Stimulated activated CD8-positive, alpha-beta memory T cell treated with anti-CD3 and anti-CD28 coated beads, Interleukin-7, amount 100 ng/mL, for 1 hour (primary cell): ENCODE results near the gene RGS8.

Experiments
- DNase-seq, 2 donors: peaks; one replicate each; pipeline ENCODE4 v3.0.0-alpha.2; 2020; ENCODE audit warnings: low read depth in 2 of 2

RGS8 gene

DNA sequence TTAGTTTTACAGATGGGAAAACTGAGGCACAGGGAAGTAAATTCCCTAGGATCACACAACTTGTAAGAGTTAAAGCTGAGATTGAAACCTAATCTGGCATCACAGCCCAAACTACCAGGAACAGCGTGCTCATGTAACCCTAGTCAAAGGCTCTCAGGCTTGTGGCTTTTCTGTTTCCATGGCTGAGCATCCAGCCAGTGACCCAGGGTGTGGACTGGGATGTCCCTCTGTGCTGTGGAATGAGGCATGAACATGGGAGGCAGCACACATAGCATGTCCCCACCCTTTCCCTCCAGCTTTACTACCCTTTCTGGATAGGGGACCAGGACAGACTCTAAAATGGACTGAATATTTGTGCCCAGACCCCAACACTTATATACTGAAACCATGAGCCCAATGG lies 45.1 kb downstream of the RGS8 start:
- DNase-seq, result no peak

- no peak for DNase-seq
Measured at GRCh38 chr1:182637769-182638168, 46.6 kb downstream of the RGS8 start.

- DNase-seq, result no peak
Measured at GRCh38 chr1:182635871-182636270, 48.5 kb downstream of the RGS8 start.
